Measurements from ENCODE around the gene ASTN2. TPM values are rescaled to one million over a fixed set of nuclear protein-coding genes. Genes with fewer than 3 reads are reported as not detected.

The ASTN2 gene
- total RNA-seq, 1 donor from 2014 or later: 7.3 TPM

DNA sequence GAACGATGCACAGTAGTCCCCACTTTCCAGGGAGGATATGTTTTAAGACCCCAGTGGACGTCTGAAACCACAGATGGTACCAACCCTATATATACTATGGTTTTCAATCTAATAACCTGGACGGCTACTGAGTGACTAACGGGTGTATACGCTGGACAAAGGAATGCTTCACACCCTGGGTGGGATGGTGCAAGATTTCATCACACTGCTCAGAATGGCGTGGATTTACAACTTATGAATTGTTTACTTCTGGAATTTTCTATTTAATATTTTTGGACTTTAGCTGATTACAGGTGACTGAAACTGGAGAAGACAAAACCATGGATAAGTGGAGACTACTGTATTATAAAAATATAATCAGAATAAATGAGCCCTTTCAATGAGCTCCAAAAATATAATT lies 875.3 kb downstream of the ASTN2 start:
- Histone ChIP-seq H3K27me3 (ENCODE audit: control insufficient read depth in 3 of 3, insufficient read depth in 3 of 3, low read length in 3 of 3) (no peaks in the 10 kb centered on the region), H3K9ac (ENCODE audit: low read depth in 1 of 3, low read length in 3 of 3) (no peak overlapping the region), H3K9me3 (ENCODE audit: control insufficient read depth in 3 of 3, low read length in 3 of 3) (no peaks in the 10 kb centered on the region), H3K36me3 (ENCODE audit: control insufficient read depth in 3 of 3, insufficient read depth in 3 of 3, low read length in 3 of 3) (no peaks in the 10 kb centered on the region), H3K27ac (ENCODE audit: low read depth, low read length) (no peak overlapping the region), H3K4me3 (ENCODE audit: low read length in 3 of 3) (no peak overlapping the region), H3K4me1 (ENCODE audit: control insufficient read depth in 3 of 3, insufficient read depth in 3 of 3, low read length in 3 of 3) (no peaks in the 10 kb centered on the region)

DNA sequence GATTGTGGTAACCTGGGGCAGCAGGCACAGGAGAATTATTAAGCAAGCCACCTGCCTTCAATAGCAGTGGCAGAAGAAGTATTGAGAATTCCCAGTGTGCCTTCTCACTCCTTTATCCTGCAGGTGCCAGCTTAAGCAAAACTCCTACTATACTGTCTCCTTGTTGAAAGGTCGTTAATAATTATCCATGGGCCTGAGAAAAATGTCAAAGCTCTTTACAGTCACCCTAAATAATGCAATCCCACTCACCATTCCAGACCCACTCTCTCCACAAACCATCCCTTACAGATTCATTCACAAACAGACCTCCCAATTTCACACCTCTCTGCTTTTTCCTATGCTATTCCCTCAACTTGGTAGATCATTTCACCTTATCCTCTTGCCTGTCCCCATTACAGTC lies 889.2 kb downstream of the ASTN2 start:
- H3K36me3 ChIP-seq (ENCODE audit: control insufficient read depth in 3 of 3, insufficient read depth in 3 of 3, low read length in 3 of 3): no peaks in the 10 kb centered on the region

DNA sequence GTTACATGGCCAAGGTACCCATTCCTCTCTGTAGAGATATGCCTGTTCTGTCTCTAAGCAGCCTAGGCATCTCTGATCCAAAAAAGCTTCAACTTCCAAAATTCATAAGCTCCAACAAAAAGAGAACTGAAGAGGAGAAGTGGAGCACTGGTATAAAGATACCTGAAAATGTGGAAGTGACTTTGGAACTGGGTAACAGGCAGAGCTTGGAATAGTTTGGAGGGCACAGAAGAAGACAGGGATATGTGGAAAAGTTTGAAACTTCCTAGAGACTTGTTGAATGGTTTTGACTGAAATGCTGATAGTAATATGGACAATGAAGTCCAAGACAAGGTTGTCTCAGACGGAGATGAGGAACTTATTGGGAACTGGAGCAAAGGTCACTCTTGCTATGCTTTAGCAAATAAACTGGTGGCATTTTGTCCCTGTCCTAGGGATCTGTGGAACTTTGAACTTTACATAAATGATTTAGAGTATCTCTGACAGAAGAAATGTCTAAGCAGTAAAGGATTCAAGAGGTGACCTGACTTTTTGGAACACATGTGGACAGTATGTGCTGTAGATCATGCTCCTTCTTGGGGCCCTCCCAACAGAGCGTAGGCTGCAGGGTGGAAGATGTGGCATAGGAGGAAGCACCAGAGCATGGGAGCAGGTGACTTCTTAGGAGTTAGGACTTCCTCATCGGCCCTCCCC lies 889.9 kb downstream of the ASTN2 start:
- no peaks in the 10 kb centered on the region for H3K27me3 ChIP-seq (ENCODE audit: control insufficient read depth in 3 of 3, insufficient read depth in 3 of 3, low read length in 3 of 3)
- no peak overlapping the region for H3K9ac ChIP-seq (ENCODE audit: low read depth in 1 of 3, low read length in 3 of 3)
- no peak overlapping the region for H3K4me3 ChIP-seq (ENCODE audit: low read length in 3 of 3)
- peaks cover 0 to 3% (median 0%) of the 10 kb centered on the region in 3 donors for H3K9me3 ChIP-seq (ENCODE audit: control insufficient read depth in 3 of 3, low read length in 3 of 3)
- peaks cover 0 to 5% (median 4%) of the 10 kb centered on the region in 3 donors for H3K4me1 ChIP-seq (ENCODE audit: control insufficient read depth in 3 of 3, insufficient read depth in 3 of 3, low read length in 3 of 3)
- H3K27ac ChIP-seq (ENCODE audit: low read depth, low read length): no peak overlapping the region
- H3K36me3 ChIP-seq (ENCODE audit: control insufficient read depth in 3 of 3, insufficient read depth in 3 of 3, low read length in 3 of 3): no peaks in the 10 kb centered on the region

More for the DNA sequence above, 889.2 kb downstream of the ASTN2 start:
- Histone ChIP-seq H3K27ac (ENCODE audit: low read depth, low read length) (no peak overlapping the region), H3K4me3 (ENCODE audit: low read length in 3 of 3) (no peak overlapping the region), H3K9ac (ENCODE audit: low read depth in 1 of 3, low read length in 3 of 3) (no peak overlapping the region), H3K4me1 (ENCODE audit: control insufficient read depth in 3 of 3, insufficient read depth in 3 of 3, low read length in 3 of 3) (peaks cover 0 to 5% (median 4%) of the 10 kb centered on the region in 3 donors), H3K9me3 (ENCODE audit: control insufficient read depth in 3 of 3, low read length in 3 of 3) (peaks cover 0 to 3% (median 0%) of the 10 kb centered on the region in 3 donors), H3K27me3 (ENCODE audit: control insufficient read depth in 3 of 3, insufficient read depth in 3 of 3, low read length in 3 of 3) (no peaks in the 10 kb centered on the region)

DNA sequence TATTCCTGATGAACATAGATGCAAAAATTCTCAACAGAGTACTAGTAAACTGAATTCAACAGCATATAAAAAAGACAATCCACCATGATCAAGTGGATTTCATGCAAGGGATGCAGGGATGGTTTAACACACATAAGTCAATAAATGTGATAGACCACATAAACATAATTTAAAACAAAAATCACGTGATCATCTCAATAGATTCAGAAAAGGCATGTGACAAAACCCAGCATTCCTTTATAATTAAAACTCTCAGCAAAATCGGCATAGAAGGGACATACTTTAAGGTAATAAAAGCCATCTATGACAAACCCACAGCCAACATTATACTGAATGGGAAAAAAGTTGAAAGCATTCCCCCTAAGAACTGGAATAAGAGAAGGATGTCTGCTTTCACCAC lies 894.6 kb downstream of the ASTN2 start:
- H3K9me3 ChIP-seq (ENCODE audit: control insufficient read depth in 3 of 3, low read length in 3 of 3): peaks cover 0 to 3% (median 0%) of the 10 kb centered on the region in 3 donors
- no peak overlapping the region for H3K27ac ChIP-seq (ENCODE audit: low read depth, low read length)
- H3K9ac ChIP-seq (ENCODE audit: low read depth in 1 of 3, low read length in 3 of 3): no peak overlapping the region
- no peaks in the 10 kb centered on the region for H3K27me3 ChIP-seq (ENCODE audit: control insufficient read depth in 3 of 3, insufficient read depth in 3 of 3, low read length in 3 of 3)
- H3K4me3 ChIP-seq (ENCODE audit: low read length in 3 of 3): no peak overlapping the region
- H3K36me3 ChIP-seq (ENCODE audit: control insufficient read depth in 3 of 3, insufficient read depth in 3 of 3, low read length in 3 of 3): no peaks in the 10 kb centered on the region
- peaks cover 0 to 5% (median 0%) of the 10 kb centered on the region in 3 donors for H3K4me1 ChIP-seq (ENCODE audit: control insufficient read depth in 3 of 3, insufficient read depth in 3 of 3, low read length in 3 of 3)

DNA sequence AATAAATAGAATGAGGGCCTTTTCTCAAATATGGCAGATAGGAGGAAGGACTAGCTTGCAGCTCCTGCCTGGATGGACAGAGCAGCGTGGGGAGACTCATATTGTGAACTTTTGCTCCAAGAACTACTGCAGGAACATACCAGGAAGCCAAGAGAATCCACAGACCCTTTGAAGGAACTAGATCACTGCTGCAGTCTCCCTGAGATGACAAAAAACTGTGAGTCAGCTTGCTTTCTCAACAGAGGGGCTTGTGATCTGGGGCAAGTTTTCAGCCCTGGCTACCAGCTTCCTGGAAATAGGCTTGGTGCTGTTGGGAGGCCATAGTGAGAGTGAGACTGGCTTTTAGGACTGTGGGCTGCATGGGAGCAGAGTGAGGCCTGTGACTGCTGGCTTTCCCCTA lies 898.4 kb downstream of the ASTN2 start:
- no peaks in the 10 kb centered on the region for H3K27me3 ChIP-seq (ENCODE audit: control insufficient read depth in 3 of 3, insufficient read depth in 3 of 3, low read length in 3 of 3)
- H3K9me3 ChIP-seq (ENCODE audit: control insufficient read depth in 3 of 3, low read length in 3 of 3): peaks cover 0 to 3% (median 0%) of the 10 kb centered on the region in 3 donors
- no peak overlapping the region for H3K4me3 ChIP-seq (ENCODE audit: low read length in 3 of 3)
- H3K4me1 ChIP-seq (ENCODE audit: control insufficient read depth in 3 of 3, insufficient read depth in 3 of 3, low read length in 3 of 3): no peaks in the 10 kb centered on the region
- no peaks in the 10 kb centered on the region for H3K36me3 ChIP-seq (ENCODE audit: control insufficient read depth in 3 of 3, insufficient read depth in 3 of 3, low read length in 3 of 3)
- no peak overlapping the region for H3K27ac ChIP-seq (ENCODE audit: low read depth, low read length)
- H3K9ac ChIP-seq (ENCODE audit: low read depth in 1 of 3, low read length in 3 of 3): no peak overlapping the region

DNA sequence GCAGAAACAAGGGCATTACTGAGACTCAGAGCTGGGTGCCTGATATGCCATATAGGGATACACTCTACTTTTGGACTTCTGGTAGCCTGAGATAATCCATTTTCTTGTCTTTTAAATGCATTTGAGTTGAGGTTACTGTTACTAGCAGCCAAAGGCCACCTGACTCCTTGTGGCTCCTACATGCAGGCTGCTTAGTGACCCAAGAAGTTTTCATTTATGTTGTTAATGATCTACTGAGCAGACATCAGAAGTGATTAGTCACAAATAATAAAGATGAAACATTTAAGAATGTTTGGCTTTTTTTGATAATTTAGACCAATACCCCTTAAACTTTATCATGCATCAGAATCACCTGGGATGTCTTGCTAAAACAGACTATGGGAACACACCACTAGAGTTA lies 899.3 kb downstream of the ASTN2 start:
- H3K36me3 ChIP-seq (ENCODE audit: control insufficient read depth in 3 of 3, insufficient read depth in 3 of 3, low read length in 3 of 3): no peaks in the 10 kb centered on the region
- no peaks in the 10 kb centered on the region for H3K27me3 ChIP-seq (ENCODE audit: control insufficient read depth in 3 of 3, insufficient read depth in 3 of 3, low read length in 3 of 3)
- H3K27ac ChIP-seq (ENCODE audit: low read depth, low read length): no peak overlapping the region
- no peak overlapping the region for H3K4me3 ChIP-seq (ENCODE audit: low read length in 3 of 3)
- no peak overlapping the region for H3K9ac ChIP-seq (ENCODE audit: low read depth in 1 of 3, low read length in 3 of 3)
- H3K4me1 ChIP-seq (ENCODE audit: control insufficient read depth in 3 of 3, insufficient read depth in 3 of 3, low read length in 3 of 3): no peaks in the 10 kb centered on the region
- H3K9me3 ChIP-seq (ENCODE audit: control insufficient read depth in 3 of 3, low read length in 3 of 3): no peaks in the 10 kb centered on the region

DNA sequence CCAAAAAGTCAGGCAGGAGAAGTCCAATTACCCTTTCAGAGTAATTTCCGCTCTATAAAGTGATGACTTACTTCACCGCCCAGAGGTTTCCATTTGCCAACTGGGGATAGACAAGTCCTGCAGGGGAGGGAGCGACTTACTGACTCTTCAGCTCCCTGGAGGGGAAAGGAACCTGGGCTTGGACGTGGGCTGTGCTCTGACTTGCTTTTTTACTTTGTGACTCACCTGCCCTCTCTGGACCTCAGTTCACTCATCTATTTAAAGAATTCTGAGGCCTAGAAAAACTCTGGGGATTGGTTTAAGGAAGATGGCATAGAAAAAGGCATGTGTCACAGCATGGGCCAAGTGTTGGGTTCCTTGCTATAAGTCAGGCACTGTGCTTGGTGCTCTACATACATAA lies 908.2 kb downstream of the ASTN2 start:
- no peak overlapping the region for H3K4me3 ChIP-seq (ENCODE audit: low read length in 3 of 3)
- H3K9me3 ChIP-seq (ENCODE audit: control insufficient read depth in 3 of 3, low read length in 3 of 3): no peaks in the 10 kb centered on the region
- H3K36me3 ChIP-seq (ENCODE audit: control insufficient read depth in 3 of 3, insufficient read depth in 3 of 3, low read length in 3 of 3): no peaks in the 10 kb centered on the region
- no peak overlapping the region for H3K27ac ChIP-seq (ENCODE audit: low read depth, low read length)
- H3K4me1 ChIP-seq (ENCODE audit: control insufficient read depth in 3 of 3, insufficient read depth in 3 of 3, low read length in 3 of 3): no peaks in the 10 kb centered on the region
- H3K27me3 ChIP-seq (ENCODE audit: control insufficient read depth in 3 of 3, insufficient read depth in 3 of 3, low read length in 3 of 3): no peaks in the 10 kb centered on the region
- H3K9ac ChIP-seq (ENCODE audit: low read depth in 1 of 3, low read length in 3 of 3): no peak overlapping the region

DNA sequence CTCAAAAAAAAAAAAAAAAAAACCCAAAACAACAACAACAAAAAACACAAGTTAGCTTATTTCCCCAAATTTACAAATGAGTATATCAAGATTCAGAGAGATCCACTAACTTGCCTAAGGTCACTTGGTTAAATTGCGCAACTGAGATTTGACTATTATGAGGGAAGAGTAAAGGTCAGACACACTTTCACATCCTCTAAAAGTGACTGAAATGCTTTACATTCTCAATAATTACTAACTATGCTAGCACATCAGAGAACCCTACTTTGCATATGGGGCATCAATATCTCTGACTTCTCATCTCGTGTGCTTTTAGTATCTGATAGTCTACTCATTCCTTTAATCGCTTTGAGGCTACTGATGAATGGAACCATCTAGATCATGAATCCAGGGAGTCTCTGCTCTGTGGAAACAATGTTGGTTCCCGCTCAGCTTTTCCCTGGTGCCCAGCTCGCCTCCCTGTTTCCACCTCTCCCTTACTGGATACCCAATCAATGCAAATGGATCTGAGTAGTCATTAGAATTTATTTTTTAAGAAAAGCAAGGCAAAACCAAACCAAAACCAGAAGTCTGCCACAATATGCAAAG lies 909.9 kb downstream of the ASTN2 start:
- Histone ChIP-seq H3K4me3 (ENCODE audit: low read length in 3 of 3) (no peak overlapping the region), H3K27ac (ENCODE audit: low read depth, low read length) (no peak overlapping the region), H3K9ac (ENCODE audit: low read depth in 1 of 3, low read length in 3 of 3) (no peak overlapping the region), H3K4me1 (ENCODE audit: control insufficient read depth in 3 of 3, insufficient read depth in 3 of 3, low read length in 3 of 3) (no peaks in the 10 kb centered on the region), H3K27me3 (ENCODE audit: control insufficient read depth in 3 of 3, insufficient read depth in 3 of 3, low read length in 3 of 3) (no peaks in the 10 kb centered on the region), H3K9me3 (ENCODE audit: control insufficient read depth in 3 of 3, low read length in 3 of 3) (no peaks in the 10 kb centered on the region), H3K36me3 (ENCODE audit: control insufficient read depth in 3 of 3, insufficient read depth in 3 of 3, low read length in 3 of 3) (no peaks in the 10 kb centered on the region)

DNA sequence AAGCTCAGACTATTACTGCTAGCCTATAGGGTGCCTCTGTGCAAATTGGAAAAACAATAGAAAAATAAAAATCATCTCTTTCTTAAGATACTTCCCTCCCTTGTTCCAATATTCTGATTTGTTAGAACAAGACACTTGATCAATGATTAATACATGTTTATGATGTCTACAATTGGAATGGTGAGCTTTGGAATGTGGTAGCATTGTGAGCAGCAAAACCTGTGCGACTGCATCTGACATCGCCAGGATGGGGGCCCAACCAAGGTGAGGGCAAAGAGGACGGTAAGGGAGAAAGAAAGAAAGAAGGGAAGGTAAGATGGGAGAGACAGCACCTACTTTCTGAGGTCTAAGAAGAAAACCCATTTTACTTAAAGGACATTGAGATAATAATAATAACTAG lies 910.8 kb downstream of the ASTN2 start:
- Histone ChIP-seq H3K27me3 (ENCODE audit: control insufficient read depth in 3 of 3, insufficient read depth in 3 of 3, low read length in 3 of 3) (no peaks in the 10 kb centered on the region), H3K9me3 (ENCODE audit: control insufficient read depth in 3 of 3, low read length in 3 of 3) (no peaks in the 10 kb centered on the region), H3K4me3 (ENCODE audit: low read length in 3 of 3) (no peak overlapping the region), H3K27ac (ENCODE audit: low read depth, low read length) (no peak overlapping the region), H3K4me1 (ENCODE audit: control insufficient read depth in 3 of 3, insufficient read depth in 3 of 3, low read length in 3 of 3) (no peaks in the 10 kb centered on the region), H3K9ac (ENCODE audit: low read depth in 1 of 3, low read length in 3 of 3) (no peak overlapping the region), H3K36me3 (ENCODE audit: control insufficient read depth in 3 of 3, insufficient read depth in 3 of 3, low read length in 3 of 3) (no peaks in the 10 kb centered on the region)

DNA sequence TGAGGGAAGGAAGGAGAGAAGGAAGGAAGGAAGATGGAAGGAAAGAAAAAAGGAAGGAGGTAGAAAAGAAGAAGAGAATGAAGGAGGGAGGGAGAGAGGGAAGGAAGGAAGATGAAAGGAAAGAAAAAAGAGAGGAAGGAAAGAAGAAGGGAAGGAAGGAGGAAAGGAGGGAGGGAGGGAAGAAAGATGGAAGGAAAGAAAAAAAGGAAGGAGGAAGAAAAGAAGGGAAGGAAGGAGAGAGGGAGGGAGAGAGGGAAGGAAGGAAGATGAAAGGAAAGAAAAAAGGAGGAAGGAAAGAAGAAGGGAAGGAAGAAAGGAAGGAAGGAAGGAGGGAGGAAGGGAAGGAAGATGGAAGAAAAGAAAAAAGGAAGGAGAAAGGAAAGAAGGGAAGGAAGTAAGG lies 912.1 kb downstream of the ASTN2 start:
- Histone ChIP-seq H3K4me3 (ENCODE audit: low read length in 3 of 3) (no peak overlapping the region), H3K36me3 (ENCODE audit: control insufficient read depth in 3 of 3, insufficient read depth in 3 of 3, low read length in 3 of 3) (no peaks in the 10 kb centered on the region), H3K4me1 (ENCODE audit: control insufficient read depth in 3 of 3, insufficient read depth in 3 of 3, low read length in 3 of 3) (no peaks in the 10 kb centered on the region), H3K27me3 (ENCODE audit: control insufficient read depth in 3 of 3, insufficient read depth in 3 of 3, low read length in 3 of 3) (no peaks in the 10 kb centered on the region), H3K27ac (ENCODE audit: low read depth, low read length) (no peak overlapping the region), H3K9ac (ENCODE audit: low read depth in 1 of 3, low read length in 3 of 3) (no peak overlapping the region), H3K9me3 (ENCODE audit: control insufficient read depth in 3 of 3, low read length in 3 of 3) (no peaks in the 10 kb centered on the region)

Data from skeletal muscle tissue (tissue), 4 donors.